ENCODE results near the gene ANKLE2. TPM values are rescaled to one million over a fixed set of nuclear protein-coding genes. Genes with fewer than 3 reads are reported as not detected.

The ANKLE2 gene
- total RNA-seq, 3 donors from 2014 or later = 48.3 to 60.7 (median 52.5) TPM

GRCh38 chr12:132748319-132748718, 13.3 kb downstream of the ANKLE2 start:
- Histone ChIP-seq H3K4me1 (ENCODE audit: low read depth) (no peaks in the 10 kb centered on the region), H3K36me3 (ENCODE audit: low read depth) (peaks cover 12% of the 10 kb centered on the region), H3K9me3 (no peaks in the 10 kb centered on the region), H3K4me3 (no peak overlapping the region)
- intact Hi-C loops (cut with DNase I, micrococcal nuclease) = no loop called here
- ATAC-seq (no peak), DNase-seq (no peak)
- TF ChIP-seq, protein P1, sequence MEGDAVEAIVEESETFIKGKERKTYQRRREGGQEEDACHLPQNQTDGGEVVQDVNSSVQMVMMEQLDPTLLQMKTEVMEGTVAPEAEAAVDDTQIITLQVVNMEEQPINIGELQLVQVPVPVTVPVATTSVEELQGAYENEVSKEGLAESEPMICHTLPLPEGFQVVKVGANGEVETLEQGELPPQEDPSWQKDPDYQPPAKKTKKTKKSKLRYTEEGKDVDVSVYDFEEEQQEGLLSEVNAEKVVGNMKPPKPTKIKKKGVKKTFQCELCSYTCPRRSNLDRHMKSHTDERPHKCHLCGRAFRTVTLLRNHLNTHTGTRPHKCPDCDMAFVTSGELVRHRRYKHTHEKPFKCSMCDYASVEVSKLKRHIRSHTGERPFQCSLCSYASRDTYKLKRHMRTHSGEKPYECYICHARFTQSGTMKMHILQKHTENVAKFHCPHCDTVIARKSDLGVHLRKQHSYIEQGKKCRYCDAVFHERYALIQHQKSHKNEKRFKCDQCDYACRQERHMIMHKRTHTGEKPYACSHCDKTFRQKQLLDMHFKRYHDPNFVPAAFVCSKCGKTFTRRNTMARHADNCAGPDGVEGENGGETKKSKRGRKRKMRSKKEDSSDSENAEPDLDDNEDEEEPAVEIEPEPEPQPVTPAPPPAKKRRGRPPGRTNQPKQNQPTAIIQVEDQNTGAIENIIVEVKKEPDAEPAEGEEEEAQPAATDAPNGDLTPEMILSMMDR (IDR thresholded peaks at IDR 0.05) = no peak

DNA sequence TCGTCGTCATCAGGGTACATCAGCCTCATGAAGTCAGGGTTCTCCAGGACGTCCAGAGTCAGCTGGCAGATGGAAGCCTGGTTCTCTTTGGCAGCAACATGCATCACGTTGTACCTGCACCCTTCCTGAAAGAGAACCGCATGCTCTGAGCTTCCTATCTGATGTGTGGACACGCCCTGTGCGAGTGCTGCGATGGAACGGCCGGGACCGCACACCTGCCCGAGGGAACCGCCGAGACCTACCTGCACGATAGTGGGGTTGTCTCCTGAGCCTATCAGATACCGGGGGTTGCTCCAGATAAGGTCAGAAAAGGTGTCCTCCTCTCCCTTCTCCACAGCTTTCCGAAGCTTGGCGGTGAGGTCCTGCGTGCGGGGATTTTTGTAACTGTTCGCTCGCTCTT, 13.7 kb downstream of the ANKLE2 start:
- Histone ChIP-seq H3K36me3 (ENCODE audit: low read depth) (peaks cover 12% of the 10 kb centered on the region), H3K4me3 (no peak overlapping the region)

GRCh38 chr12:132747395-132747794, 14.2 kb downstream of the ANKLE2 start:
- H3K4me3 ChIP-seq = no peak overlapping the region
- intact Hi-C loops (cut with DNase I, micrococcal nuclease) = no loop called here
- ATAC-seq = no peak
- H3K36me3 ChIP-seq (ENCODE audit: low read depth) = peaks cover 12% of the 10 kb centered on the region
- no peaks in the 10 kb centered on the region for H3K9me3 ChIP-seq
- TF ChIP-seq, protein P1 (IDR thresholded peaks at IDR 0.05) = no peak
- no peak for DNase-seq
- no peaks in the 10 kb centered on the region for H3K4me1 ChIP-seq (ENCODE audit: low read depth)

More for the DNA sequence above, 13.7 kb downstream of the ANKLE2 start:
- DNase-seq (no peak), ATAC-seq (no peak)
- intact Hi-C loops (cut with DNase I, micrococcal nuclease) = no loop called here
- no peaks in the 10 kb centered on the region for H3K9me3 ChIP-seq
- no peaks in the 10 kb centered on the region for H3K4me1 ChIP-seq (ENCODE audit: low read depth)
- TF ChIP-seq, protein P1 (IDR thresholded peaks at IDR 0.05) = no peak

DNA sequence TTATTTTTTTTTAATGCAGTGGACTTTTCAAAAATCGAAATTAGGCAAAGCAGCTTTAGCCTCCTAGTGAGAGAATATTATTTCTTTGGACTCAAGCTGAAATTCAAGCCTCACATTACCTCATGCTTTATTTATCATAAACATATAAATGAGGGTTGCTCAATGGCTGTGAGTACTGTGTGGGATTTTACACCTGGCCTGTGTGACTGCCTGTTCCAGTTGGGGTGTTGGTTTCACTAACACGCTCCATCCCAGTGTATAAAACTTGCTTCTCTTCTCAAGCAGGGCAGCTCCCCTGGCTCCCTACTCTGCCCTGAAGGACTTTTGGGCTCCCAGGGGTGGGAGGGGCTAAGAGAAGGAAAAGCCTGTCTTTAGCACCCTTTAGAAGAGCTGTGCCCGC, 15.0 kb downstream of the ANKLE2 start:
- Histone ChIP-seq H3K4me3 (no peak overlapping the region), H3K9me3 (no peaks in the 10 kb centered on the region), H3K4me1 (ENCODE audit: low read depth) (no peaks in the 10 kb centered on the region), H3K36me3 (ENCODE audit: low read depth) (peaks cover 14% of the 10 kb centered on the region)
- DNase-seq = no peak
- TF ChIP-seq, protein P1 (IDR thresholded peaks at IDR 0.05) = no peak
- intact Hi-C loops (cut with DNase I, micrococcal nuclease) = no loop called here
- ATAC-seq = no peak

GRCh38 chr12:132743831-132744230, 17.8 kb downstream of the ANKLE2 start:
- intact Hi-C loops (cut with DNase I, micrococcal nuclease) = no loop called here
- TF ChIP-seq, protein P1 (IDR thresholded peaks at IDR 0.05) = no peak
- no peak for ATAC-seq

GRCh38 chr12:132741620-132742019, 20.0 kb downstream of the ANKLE2 start:
- intact Hi-C loops (cut with DNase I, micrococcal nuclease) = no loop called here
- Histone ChIP-seq H3K4me3 (no peak overlapping the region), H3K9me3 (no peaks in the 10 kb centered on the region), H3K36me3 (ENCODE audit: low read depth) (peaks cover 14% of the 10 kb centered on the region), H3K4me1 (ENCODE audit: low read depth) (no peaks in the 10 kb centered on the region)
- no peak for DNase-seq
- TF ChIP-seq, protein P1 (IDR thresholded peaks at IDR 0.05) = no peak
- no peak for ATAC-seq

More at GRCh38 chr12:132743831-132744230, 17.8 kb downstream of the ANKLE2 start:
- no peak for DNase-seq
- H3K9me3 ChIP-seq = no peaks in the 10 kb centered on the region
- H3K4me3 ChIP-seq = no peak overlapping the region
- peaks cover 19% of the 10 kb centered on the region for H3K36me3 ChIP-seq (ENCODE audit: low read depth)
- no peaks in the 10 kb centered on the region for H3K4me1 ChIP-seq (ENCODE audit: low read depth)

Data from mucosa of descending colon (tissue), 3 donors.